ENCODE results near the gene EPHX1.
"Not testable (repeated sequence)": the region's sequence is repeated elsewhere in the genome, so short reads cannot be mapped to it uniquely, and the experiment has no call there.

EPHX1 gene

DNA sequence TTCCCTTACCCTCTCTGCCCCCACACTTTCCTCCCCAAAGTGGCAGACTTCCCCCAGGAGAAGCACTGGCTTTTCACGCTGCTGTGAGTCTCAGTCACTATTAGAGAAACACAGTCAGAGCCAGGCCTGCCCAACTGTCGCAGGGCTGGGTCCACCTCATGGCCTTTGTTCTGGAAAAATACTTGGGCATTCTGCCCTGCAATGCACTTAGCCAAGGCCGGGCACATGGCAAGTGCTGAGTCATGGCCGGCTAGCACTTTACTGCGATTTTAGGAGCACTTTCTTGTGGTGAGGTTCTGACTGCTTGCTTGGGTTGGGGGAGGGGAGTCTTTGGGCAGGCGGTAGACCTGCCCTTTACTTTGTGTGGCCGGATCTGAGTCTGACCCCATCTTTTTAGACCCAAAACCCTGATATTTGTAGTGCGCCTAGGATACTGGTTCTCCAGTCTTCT, 7.7 kb downstream of the EPHX1 start:
- no peak for DNase-seq

DNA sequence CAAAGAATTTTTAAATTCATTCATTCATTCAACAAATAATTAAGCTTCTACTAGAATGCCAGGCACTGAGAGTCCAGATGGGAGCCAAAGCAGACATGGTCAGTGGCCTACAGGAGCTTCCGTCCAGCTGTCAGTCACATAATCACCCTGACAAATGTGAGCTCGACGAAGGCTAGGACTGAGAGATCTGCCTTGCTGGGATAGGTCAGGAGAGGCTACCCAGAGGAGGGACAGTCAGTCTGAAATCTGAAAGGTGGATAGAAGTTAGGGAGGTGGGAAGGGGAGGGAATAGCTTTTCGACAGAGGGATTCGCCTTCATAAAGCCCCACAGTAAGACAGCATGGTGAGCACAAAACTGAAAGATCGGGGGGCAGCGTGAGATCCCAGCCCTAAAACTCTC, 8.3 kb downstream of the EPHX1 start:
- no peak for DNase-seq

DNA sequence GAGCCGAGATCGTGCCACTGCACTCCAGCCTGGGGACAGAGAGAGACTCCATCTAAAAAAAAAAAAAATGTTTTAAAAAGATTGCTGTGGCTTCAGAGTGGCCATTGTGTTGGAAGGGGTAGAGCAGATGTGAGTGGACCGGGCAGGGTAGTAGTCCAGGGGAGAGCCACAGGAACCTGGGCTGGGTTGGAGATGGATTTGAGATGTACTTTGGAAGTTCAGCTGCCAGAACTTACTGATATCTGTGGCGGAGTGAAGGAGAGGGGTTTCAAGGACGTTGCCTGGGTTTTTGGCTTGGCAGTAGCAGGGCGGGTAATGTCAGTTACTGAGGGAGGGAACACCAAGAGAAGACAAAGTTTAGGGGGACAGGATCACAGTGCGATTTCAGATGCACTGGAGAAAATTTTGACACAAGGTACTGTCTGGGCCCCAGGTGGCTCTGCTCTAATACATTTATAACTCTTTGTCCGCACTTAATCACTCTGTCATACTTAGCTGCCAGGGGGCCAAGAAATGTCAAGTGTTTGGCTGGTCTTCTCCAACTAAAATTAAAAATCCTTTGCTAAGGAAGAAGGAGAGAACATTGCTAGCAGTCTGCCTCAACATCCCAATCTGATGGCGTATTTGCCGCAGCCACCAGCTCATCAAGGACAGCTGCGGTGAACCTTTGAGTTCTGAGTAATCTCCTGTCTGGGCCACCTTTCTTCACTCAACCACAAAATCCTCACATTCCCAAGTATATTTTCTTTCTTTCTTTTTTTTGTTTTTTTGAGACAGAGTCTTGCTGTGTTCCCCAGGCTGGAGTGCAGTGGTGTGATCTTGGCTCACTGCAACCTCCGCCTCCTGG, 9.6 kb downstream of the EPHX1 start:
- no peak for DNase-seq

DNA sequence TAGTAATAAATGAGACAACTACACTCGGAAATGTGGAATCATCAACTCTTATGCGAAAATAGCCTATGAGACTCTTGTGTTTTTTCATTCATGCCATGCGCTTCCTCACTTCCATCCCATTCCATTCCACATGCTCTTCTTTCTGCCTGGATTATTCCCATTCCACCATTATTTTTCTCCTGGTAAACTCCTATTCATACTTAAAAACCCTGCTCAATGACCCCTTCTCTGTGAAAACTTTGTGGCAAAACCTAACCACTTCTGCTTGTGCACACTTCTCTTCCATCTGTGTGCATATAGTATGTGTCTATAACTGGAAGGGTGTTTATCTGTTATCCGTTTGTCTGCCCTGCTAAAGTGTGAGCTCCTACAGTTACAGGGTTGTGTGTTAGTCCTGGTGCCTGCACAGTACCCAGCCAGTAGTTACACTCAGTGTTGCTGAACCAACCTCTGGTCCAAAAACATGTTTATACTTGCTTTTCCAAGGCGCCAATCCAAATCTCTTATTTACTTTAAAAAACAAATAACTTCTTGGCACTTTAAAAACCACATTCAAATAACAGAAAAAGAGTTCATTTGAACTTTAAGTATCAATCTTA, 10.7 kb downstream of the EPHX1 start:
- DNase-seq, result no peak

DNA sequence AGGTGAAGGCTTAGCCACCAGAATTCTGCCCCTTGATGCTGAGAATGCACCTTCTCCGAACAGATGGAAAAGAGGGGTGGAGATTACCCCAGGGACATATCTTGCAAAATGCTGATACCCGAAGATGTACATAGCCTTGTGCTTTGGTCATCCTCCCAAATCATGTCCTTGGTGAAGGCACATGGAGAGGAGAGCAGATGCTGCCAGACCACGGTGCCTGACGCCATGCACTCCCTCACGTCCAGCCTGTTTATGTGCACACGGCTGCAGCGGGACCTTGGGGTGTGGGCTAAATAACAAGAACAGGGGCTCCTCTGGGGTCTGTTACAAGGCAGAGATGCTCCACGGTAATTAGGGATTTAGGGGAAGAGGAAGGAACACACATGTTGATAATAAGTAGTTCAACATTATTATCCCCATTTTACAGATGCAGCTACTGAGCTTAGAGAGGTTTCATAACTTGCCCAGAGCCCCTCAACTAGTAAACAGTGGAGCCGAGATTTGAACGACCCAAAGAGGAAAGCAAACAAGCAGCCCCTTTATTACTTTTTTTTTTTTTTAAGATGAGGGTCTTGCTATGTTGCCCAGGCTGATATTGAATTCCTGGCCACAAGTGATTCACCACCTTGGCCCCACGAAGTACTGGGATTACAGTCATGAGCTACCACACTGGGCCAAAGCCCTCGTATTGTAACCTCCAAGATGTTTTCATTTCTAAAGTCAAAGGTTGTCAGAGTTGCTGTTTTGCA, 12.9 kb downstream of the EPHX1 start:
- no peak for DNase-seq

DNA sequence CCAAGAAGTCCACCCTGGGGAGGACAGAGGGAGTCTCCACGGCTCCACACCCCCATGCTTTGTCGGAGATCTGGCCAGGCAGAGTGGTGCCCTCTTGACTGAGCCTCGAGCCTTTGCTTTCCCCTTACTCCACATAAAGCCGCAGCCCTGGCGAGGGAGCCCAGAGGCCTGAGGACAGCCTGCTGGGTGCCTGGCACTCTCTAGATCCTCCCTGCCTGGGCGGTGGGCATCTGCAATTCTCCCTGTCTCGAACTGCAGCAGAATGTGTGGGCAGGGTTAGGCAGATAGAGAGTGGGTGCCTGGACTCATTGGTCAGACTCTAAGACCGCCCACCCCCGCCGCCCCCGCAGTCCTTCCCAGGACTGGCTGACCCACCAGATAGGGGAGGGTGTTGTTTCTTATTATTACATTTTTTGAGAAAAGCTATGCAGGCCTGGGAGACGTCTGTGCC, 13.9 kb downstream of the EPHX1 start:
- no peak for DNase-seq

DNA sequence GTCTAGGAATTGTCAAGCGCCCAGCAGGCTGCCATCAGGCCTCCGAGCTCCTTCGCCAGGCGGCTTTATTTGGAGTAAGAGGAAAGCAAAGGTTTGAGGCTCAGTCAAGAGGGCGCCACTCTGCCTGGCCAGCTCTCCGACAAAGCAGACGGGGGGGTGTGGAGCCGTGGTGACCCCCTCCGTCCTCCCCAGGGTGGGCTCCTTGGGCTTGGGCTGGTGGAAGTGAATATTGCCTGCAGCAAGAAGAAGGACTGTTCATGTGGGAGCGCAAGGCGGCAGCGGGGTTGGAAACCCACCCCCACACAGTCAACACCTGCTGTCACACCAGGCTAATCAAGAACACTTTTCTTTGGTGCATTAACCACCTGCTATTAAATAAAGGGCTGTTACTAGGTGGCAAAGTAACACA, 14.6 kb downstream of the EPHX1 start:
- no peak for DNase-seq

DNA sequence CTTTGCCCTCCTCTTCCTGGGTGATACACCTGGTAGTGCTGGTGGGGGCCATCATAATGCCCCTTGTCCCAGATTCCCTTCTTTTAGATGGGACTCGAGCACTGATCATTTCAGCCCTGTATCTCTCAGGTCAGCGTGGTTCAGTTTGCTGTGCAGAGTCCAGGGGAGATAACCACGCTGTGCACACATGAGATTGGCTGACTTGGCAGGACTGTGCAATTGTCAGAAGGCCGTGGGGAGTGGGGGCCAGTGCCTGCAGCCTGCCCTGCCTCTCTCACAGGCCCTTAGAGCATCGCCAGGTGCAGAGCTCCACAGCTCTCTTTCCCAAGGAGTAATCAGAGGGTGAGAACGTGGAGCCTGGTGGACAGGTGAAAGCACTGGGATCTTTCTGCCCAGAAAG, 15.2 kb downstream of the EPHX1 start:
- DNase-seq, result no peak

DNA sequence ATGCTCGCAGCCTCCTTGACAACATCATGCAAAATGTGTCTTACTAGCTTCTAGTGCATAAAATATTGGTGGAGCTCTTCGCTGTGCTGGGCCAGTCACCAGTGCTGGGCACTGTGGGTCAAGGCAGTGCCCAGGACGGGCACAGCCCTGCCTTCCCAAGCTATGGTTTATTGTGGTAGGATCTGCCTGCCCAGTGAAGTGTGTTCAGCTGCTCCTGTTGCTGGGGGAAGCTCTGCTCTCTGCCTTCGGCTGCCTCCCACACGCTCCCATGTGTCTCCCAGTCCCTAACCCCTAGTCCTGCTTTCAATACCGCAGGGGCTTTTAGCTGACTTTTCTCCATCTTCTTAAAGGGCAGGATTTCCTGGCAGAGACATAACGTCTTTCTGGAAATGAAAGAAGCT, 15.7 kb downstream of the EPHX1 start:
- no peak for DNase-seq

DNA sequence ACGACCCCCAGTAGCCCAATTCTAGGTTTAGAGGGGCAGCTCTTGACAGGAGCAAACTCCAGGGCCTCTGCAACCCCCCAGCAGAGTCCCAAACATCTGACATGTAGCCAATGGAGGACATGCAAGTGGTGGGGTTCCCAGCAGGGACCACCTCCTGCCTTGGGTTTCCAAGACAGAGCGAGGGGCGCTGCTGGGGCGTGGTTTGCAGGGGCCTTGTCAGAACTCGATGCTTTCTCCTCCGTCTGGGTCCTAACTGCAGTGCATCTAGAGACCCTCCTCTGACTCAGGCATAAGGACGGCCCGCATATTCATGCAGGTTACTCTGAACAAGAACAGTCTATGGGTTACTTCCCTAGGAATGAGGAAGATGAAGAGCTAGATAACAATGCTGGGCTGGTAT, 17.2 kb downstream of the EPHX1 start:
- no peak for DNase-seq

DNA sequence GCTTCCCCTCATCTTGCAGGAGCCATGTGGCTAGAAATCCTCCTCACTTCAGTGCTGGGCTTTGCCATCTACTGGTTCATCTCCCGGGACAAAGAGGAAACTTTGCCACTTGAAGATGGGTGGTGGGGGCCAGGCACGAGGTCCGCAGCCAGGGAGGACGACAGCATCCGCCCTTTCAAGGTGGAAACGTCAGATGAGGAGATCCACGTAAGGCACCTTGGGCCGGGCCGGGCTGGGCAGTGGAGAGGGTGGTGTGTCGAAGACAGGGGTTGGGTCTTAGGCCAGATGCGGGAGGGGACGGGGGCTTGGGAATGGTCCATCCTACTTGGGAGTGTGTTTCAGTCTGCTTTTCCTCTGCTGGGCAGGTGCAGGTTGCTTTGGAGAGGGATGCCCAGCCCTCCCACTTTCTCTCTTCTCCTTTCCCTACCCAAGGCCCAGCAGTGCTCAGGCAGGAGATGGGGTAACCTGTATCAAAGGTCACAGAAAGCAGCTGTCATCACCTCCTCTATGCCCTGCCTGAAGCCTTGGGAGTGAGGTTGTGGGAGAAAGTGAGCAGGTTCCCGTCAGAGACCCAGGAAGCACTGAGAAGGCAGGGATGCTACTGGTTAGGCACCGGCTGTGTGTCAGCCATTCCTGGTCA, 18.9 kb downstream of the EPHX1 start:
- no peak for DNase-seq

DNA sequence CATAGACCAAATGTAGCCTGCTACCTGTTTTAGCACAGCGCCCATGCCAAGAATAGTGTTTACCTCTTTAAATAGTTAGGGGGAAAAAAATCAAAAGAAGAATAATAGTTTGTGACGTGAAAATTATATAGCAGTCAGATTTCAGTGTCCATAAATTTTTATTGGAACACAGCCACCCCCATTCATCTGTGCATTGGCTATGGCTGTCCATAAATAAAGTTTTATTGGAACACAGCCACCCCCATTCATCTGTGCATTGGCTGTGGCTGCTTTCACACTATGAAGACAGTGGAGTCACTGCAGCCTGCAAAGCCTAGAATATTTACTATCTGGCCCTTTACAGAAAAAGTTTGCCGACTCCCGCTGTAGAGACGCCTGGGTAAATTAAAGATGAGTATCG, 20.9 kb downstream of the EPHX1 start:
- no peak for DNase-seq

DNA sequence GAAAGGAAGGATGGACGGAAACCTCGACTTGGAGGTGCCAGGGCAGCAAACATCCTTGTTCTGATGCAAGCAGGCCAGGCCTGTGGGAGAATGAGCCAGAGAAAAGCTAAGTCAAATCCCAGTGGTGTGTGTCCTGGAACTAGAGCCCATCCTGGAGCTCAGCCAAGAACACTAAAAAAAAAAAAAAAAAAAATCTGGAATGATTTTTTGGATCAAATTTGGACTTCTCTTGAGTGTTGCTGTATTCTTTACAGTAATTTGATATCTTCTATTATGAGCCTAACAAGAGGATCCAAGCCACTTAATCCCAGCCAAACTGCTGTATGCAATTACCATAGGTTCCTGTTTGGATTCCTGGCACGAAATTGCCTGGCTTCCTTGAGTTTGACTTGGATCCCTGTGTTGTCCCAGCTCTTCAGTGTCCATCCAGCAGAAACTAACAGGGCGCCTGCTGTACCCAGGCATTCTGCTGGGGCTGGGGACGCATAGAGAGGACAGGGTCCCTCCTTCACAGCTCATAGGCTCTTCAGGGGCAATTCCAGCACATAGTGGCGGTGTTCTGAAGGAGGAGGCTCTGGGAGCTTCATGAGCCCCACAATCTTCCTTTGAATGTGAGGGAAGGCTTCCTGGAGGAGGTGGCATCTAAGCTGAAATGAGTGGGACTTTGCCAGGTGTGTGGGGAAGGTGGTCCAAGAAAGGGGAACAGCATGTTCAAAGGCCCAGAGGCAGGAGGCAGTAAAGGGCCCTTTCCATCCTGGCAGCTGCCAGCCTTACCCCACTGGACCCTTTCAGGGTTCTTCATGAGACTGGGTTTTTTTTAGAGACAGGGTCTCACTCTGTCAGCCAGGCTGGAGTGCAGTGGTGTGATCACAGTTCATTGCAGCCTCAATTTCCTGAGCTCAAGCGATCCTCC, 24.7 kb downstream of the EPHX1 start:
- DNase-seq, result no peak

DNA sequence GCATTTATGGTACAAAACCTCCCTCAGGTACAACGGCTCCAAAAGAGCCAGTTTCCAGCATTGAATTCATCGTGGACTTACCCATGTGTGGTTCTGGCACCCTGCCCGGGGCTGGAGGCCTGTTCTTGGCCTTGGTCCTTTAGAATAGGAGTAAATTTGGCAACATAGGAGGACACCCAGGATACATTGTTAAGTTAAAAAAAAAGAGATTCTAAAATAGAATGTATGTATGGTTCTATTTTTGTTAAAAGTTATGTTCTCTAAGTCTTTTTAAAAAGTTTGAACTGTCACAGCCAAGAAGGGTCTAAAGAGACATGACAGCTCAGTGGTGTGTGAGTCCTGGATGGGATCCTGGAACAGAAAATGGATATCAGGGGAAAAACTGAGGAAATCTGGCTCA, 25.9 kb downstream of the EPHX1 start:
- DNase-seq, result no peak

DNA sequence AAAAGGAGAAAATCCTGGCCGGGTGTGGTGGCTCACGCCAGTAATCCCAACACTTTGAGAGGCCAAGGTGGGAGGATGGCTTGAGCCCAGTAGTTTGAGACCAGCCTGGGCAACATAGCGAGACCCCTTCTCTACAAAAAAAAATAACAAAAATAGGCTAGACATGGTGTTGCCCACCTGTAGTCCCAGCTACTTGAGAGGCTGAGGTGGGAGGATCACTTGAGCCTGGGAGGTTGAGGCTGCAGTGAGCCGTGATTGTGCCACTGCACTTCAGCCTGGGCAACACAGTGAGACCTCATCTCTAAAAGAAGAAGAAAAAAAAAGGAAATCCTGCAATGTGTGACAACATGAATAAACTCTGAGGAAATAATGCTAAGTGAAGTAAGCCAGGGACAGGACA, 26.4 kb downstream of the EPHX1 start:
- DNase-seq, result not testable (repeated sequence)

DNA sequence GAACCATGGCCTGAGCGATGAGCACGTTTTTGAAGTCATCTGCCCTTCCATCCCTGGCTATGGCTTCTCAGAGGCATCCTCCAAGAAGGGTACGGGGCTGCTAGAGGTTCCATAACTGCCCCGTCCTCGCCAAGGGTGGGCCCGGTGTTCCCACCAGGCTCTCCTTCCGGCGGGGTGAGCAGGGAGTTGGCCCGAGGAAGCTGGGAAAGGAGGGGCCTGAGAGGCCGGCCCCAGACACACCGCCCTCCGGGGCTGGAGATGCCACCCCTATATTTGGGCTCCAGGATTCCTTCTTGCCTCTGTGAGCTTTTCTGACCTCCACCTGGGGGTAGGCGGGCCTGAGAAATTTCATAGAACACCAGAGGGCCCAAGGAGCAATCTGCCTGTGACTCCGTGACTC, 28.9 kb downstream of the EPHX1 start:
- no peak for DNase-seq

DNA sequence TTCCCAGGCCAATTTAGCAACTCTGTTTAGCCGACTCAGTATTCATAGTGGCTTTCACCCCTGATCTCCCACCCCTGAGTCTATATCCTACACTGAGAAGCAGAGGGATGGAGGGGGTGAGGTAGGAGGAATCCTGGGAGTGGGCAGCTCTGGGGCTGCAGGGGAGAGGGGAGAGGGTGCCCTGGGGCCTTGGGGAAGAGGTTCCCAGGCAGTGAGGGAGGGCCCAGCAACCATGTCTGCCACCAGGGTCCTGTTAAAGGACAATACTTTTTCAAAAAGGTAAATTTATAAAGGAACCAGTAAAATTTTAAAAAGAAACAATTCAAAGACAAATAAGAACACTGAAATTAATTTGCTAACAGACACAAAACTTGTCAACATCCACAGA, 30.3 kb downstream of the EPHX1 start:
- DNase-seq, result no peak

DNA sequence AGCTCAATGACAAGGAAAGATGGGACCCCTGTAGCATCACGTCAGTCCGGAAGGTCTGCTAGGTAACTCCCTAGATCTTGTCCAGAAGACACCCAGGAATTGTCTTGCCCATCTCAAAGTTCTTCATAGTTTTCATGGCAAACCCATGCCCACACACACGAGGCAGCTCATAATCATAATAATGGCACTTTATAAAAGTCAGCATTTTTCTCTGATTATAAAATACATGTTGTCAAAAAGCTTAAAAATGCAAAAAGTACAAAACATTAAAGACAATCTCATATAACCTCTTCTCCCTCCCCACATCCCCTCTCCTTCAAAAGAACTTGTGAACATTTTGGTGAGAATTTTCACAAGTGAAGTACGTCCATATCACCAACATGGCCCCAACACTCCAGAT, 30.8 kb downstream of the EPHX1 start:
- DNase-seq, result no peak

DNA sequence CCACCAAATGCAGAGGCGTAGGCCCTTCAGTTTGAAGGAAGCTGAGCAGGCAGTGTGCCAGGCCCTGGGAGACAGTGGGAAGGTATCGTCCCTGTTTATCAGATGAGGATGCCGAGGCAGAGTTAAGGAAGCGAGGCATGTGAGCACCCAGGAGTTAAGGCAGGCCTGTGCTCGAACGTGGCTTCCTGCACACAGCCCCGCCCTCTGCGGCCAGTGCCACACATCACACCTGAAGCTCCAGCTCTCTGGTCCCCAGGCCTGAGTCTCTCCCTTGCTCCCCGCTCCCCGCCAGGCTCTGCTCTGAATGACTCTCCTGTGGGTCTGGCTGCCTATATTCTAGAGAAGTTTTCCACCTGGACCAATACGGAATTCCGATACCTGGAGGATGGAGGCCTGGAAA, 32.1 kb downstream of the EPHX1 start:
- no peak for DNase-seq

DNA sequence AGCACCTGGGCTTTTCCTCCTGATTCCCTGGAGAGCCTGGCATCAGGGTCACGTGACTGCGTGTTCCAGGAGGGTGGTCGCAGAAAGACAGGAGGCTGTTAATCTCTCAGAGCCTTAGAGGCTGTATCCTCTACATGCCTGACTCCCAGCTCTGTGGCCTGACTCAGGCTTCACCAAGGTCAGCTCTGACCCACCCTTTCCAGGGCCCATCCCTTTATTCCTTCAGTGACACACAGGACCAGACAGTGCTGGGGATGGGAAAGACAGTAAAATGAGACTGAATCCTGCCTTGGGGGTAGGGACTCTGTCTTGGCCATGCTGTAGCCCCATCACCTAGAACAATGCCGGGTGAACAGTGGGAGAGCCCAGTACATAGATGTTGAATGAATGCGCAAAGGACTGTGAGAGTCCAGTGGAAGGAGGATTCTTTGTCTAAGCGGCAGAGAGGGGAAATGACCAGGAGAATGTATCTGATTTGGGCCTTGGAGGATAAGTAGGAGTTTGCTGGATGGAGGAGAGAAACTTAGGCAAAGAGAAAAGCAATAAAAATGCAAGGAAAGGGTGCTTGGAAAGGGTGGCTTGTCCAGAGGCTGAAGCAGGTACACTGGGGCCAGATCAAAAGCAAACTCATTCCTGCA, 33.0 kb downstream of the EPHX1 start:
- DNase-seq, result no peak

DNA sequence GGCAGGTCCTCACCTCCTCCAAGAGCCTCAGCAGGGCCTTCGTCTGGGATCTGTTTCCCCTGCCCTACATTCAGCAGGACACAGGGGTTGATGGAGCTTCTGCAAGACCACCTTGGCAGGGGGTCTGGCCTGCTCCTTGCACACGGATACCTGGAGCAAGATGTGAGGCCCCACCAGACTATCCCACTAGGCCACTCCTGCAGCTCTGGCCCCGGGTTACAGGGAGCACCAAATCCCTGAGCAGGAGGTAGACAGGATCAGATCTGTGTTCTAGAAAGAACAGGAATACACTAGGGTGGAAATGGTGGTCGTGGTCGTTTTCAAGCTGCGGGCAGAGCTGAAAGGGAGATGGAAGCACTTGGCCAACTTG, 33.5 kb downstream of the EPHX1 start:
- DNase-seq, result no peak
